CD14-positive monocyte (primary cell): ENCODE data around the gene NAT10. TPM values are rescaled to one million over a fixed set of nuclear protein-coding genes. Genes with fewer than 3 reads are reported as not detected.

Experiments
- DNase-seq, 3 donors: peaks; one replicate each; pipeline ENCODE4 v3.0.0-alpha.2; 2011 to 2022
- H2AFZ ChIP-seq: 2 replicates; pipeline ENCODE4 v1.6.0; 2012; ENCODE audit warnings: mild to moderate bottlenecking, low read depth, low read length, inconsistent platforms; ENCODE audit not compliant: insufficient read depth, poor library complexity, severe bottlenecking
- H3K27ac ChIP-seq, 2 donors: 1 replicate in 1 of 2; 2 replicates in 1 of 2; pipeline ENCODE4 v1.5.1; 2012 to 2013; ENCODE audit warnings: low read length in 2 of 2, control low read depth in 1 of 2, inconsistent platforms in 1 of 2, low read depth in 1 of 2, mild to moderate bottlenecking in 1 of 2
- H3K27me3 ChIP-seq, 2 donors: one replicate each; pipeline versions ENCODE4 v1.6.0 to v1.6.1; 2011 to 2013; ENCODE audit warnings: low read length in 2 of 2; ENCODE audit not compliant: control insufficient read depth in 2 of 2, insufficient read depth in 2 of 2
- H3K36me3 ChIP-seq, 2 donors: replicated peaks in 1 of 2; 1 replicate in 1 of 2; 2 replicates in 1 of 2; pipeline versions ENCODE4 v1.5.1 to v1.6.1; 2012 to 2013; ENCODE audit warnings: low read length in 2 of 2, control low read depth in 1 of 2, inconsistent platforms in 1 of 2, mild to moderate bottlenecking in 1 of 2; ENCODE audit not compliant: insufficient read depth in 2 of 2, control insufficient read depth in 1 of 2
- H3K4me1 ChIP-seq, 2 donors: 1 replicate in 1 of 2; 2 replicates in 1 of 2; pipeline versions ENCODE4 v1.5.1 to v1.6.1; 2012 to 2013; ENCODE audit warnings: low read length in 2 of 2, control low read depth in 1 of 2, inconsistent platforms in 1 of 2, mild to moderate bottlenecking in 1 of 2, moderate library complexity in 1 of 2; ENCODE audit not compliant: insufficient read depth in 2 of 2, control insufficient read depth in 1 of 2
- H3K4me2 ChIP-seq: replicated peaks from 2 replicates; pipeline ENCODE3; 2012; ENCODE audit warnings: low read length, moderate library complexity, mild to moderate bottlenecking; ENCODE audit not compliant: poor library complexity, severe bottlenecking; ENCODE audit errors: extremely low read depth
- H3K4me3 ChIP-seq, 3 experiments: fragments of 200-600 bp in 1 of 3; sonication (generic) in 1 of 3; replicated peaks in 1 of 3; 1 replicate in 2 of 3; 2 replicates in 1 of 3; pipeline ENCODE4 v1.5.1; 2011 to 2013; ENCODE audit warnings: low read length in 3 of 3, mild to moderate bottlenecking in 3 of 3, control low read depth in 2 of 3, low read depth in 2 of 3, inconsistent platforms in 1 of 3, moderate library complexity in 1 of 3
- H3K79me2 ChIP-seq: 2 replicates; pipeline ENCODE4 v1.6.0; 2012; ENCODE audit warnings: mild to moderate bottlenecking, control low read depth, inconsistent platforms, low read length, moderate library complexity; ENCODE audit not compliant: insufficient read depth
- H3K9ac ChIP-seq: 2 replicates; pipeline ENCODE4 v1.6.0; 2017; ENCODE audit warnings: low read length, mild to moderate bottlenecking; ENCODE audit not compliant: insufficient read depth, poor library complexity, severe bottlenecking
- H3K9me3 ChIP-seq, 2 donors: replicated peaks in 1 of 2; 1 replicate in 1 of 2; 2 replicates in 1 of 2; pipeline versions ENCODE4 v1.5.1 to v1.6.1; 2012 to 2013; ENCODE audit warnings: low read length in 2 of 2, control low read depth in 1 of 2; ENCODE audit not compliant: control insufficient read depth in 1 of 2, insufficient read depth in 1 of 2
- H4K20me1 ChIP-seq: 2 replicates; pipeline ENCODE4 v1.6.0; 2012; ENCODE audit warnings: mild to moderate bottlenecking, low read length, control low read depth, moderate library complexity; ENCODE audit not compliant: insufficient read depth
- H3K27ac Mint-ChIP-seq, 7 donors: one replicate each; pipeline ENCODE4 v1.8.0; 2020; ENCODE audit warnings: mild to moderate bottlenecking in 7 of 7, mixed read lengths in 7 of 7, moderate library complexity in 6 of 7, inconsistent platforms in 2 of 7
- H3K27me3 Mint-ChIP-seq, 3 donors: one replicate each; pipeline ENCODE4 v1.8.0; 2021 to 2022; ENCODE audit warnings: low read depth in 3 of 3, mild to moderate bottlenecking in 3 of 3, mixed read lengths in 3 of 3, moderate library complexity in 3 of 3, inconsistent platforms in 1 of 3
- H3K36me3 Mint-ChIP-seq, 2 donors: one replicate each; pipeline ENCODE4 v1.8.0; 2020; ENCODE audit warnings: mixed read lengths in 2 of 2, inconsistent platforms in 1 of 2, mild to moderate bottlenecking in 1 of 2
- H3K4me1 Mint-ChIP-seq: one replicate; pipeline ENCODE4 v1.8.0; 2020; ENCODE audit warnings: mild to moderate bottlenecking, mixed read lengths
- H3K4me3 Mint-ChIP-seq, 2 donors: one replicate each; pipeline ENCODE4 v1.8.0; 2020; ENCODE audit warnings: mild to moderate bottlenecking in 2 of 2, mixed read lengths in 2 of 2, moderate library complexity in 1 of 2
- H3K9me3 Mint-ChIP-seq, 7 donors: one replicate each; pipeline ENCODE4 v1.8.0; 2020 to 2022; ENCODE audit warnings: mixed read lengths in 7 of 7, mild to moderate bottlenecking in 6 of 7, moderate library complexity in 6 of 7, inconsistent platforms in 2 of 7
- CTCF ChIP-seq: fragments of 200-600 bp; IDR thresholded peaks from one replicate; pipeline ENCODE4 v1.8.0; 2022; ENCODE audit warnings: antibody characterized with exemption, mild to moderate bottlenecking
- WGBS: methylation state at CpG from one replicate; pipeline ENCODE4 v1.1.5; 2013; ENCODE audit warnings: missing lambda C conversion rate; ENCODE audit not compliant: insufficient coverage; 5-methylcytosine and 5-hydroxymethylcytosine counted together
- intact Hi-C, 2 donors: fragments of 100-400 bp; cut with micrococcal nuclease; formaldehyde crosslinking; loops; one replicate each; pipeline versions ENCODE4 v1.15.0 to v1.15.1; 2023
- polyA plus RNA-seq, 3 donors: library from polyadenylated mRNA; depleted of rRNA in 1 of 3; unstranded in 2 of 3; stranded (reverse) in 1 of 3; fragments of 300-500 nt in 2 of 3; fragments of >200 nt in 1 of 3; fragmentation: Illumina TruSeq in 2 of 3; gene quantifications; 1 replicate in 2 of 3; 2 replicates in 1 of 3; pipeline ENCODE4 v1.2.3, GENCODE V29; 2012 to 2021

Gene NAT10
- polyA plus RNA-seq, 3 donors, result 10.1 to 13.3 (median 13.1) TPM

GRCh38 chr11:34169686-34170085, 64.3 kb downstream of the NAT10 start:
- Histone ChIP-seq H3K27ac (no peak overlapping the region), H2AFZ (no peak overlapping the region), H3K9me3 (no peaks in the 10 kb centered on the region), H4K20me1 (no peaks in the 10 kb centered on the region), H3K9ac (no peak overlapping the region), H3K4me2 (no peak overlapping the region), H3K79me2 (no peaks in the 10 kb centered on the region), H3K36me3 (no peaks in the 10 kb centered on the region), H3K4me1 (peaks cover 5 to 10% of the 10 kb centered on the region in 2 donors), H3K4me3 (no peak overlapping the region), H3K27me3 (no peaks in the 10 kb centered on the region)
- Mint-ChIP-seq H3K4me3 (no peak overlapping the region), H3K27ac (no peak overlapping the region), H3K36me3 (peaks cover 2% of the 10 kb centered on the region in 2 donors), H3K4me1 (peaks cover 7% of the 10 kb centered on the region), H3K27me3 (peaks cover 0 to 5% (median 4%) of the 10 kb centered on the region in 3 donors), H3K9me3 (peaks cover 0 to 2% (median 0%) of the 10 kb centered on the region in 7 donors)
- 84% methylated on average over 7 of the region's 8 CpGs for WGBS
- no peak for DNase-seq
- intact Hi-C loops, result loop anchor here (5.0 to 10.0 kb wide), 3 partner anchors 295 to 325 kb away; no protein-coding TSS in a partner anchor
- TF ChIP-seq CTCF, result no peak

- Histone ChIP-seq H3K79me2 (no peaks in the 10 kb centered on the region), H2AFZ (no peak overlapping the region), H3K4me2 (no peak overlapping the region), H3K4me3 (no peak overlapping the region), H3K27ac (no peak overlapping the region), H3K9ac (no peak overlapping the region), H4K20me1 (no peaks in the 10 kb centered on the region), H3K9me3 (no peaks in the 10 kb centered on the region), H3K36me3 (no peaks in the 10 kb centered on the region), H3K4me1 (peaks cover 9 to 11% of the 10 kb centered on the region in 2 donors), H3K27me3 (no peaks in the 10 kb centered on the region)
- Mint-ChIP-seq H3K27ac (no peak overlapping the region), H3K36me3 (no peaks in the 10 kb centered on the region), H3K9me3 (no peaks in the 10 kb centered on the region), H3K4me3 (no peak overlapping the region), H3K27me3 (peaks cover 0 to 7% (median 4%) of the 10 kb centered on the region in 3 donors), H3K4me1 (peaks cover 11% of the 10 kb centered on the region)
- intact Hi-C loops, result loop anchor here (5.0 to 10.0 kb wide), 3 partner anchors 292 to 322 kb away; no protein-coding TSS in a partner anchor
- no peak for DNase-seq
- TF ChIP-seq CTCF, result no peak
- WGBS, result 95% methylated on average over 16 of the region's 16 CpGs
Measured at GRCh38 chr11:34173050-34173449, 67.6 kb downstream of the NAT10 start.
